ENCODE measurements around the gene KRT23. TPM values are rescaled to one million over a fixed set of nuclear protein-coding genes. Genes with fewer than 3 reads are reported as not detected.

Gene KRT23
- polyA plus RNA-seq, 1 donor = 0.23 TPM

DNA sequence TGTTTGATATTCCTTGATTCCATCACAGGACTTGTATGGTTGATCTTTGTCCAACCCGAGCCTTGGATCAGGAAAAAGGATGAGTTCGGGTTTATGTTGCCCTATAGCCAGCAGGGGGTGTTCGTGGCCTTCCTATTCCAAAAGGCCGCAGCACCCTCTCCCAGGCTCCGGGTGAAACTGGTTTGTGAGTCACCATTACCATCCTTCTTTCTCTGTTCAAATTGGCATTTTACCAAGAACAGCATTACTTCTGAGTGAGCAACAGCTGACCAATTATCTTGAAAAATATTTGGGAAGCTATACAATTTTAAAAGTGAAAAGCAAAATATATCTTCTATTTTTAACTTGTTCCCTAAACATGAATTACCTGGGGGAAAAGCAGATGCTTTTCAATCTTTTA lies 28.1 kb downstream of the KRT23 start:
- peak; percentile 75 for DNase-seq

DNA sequence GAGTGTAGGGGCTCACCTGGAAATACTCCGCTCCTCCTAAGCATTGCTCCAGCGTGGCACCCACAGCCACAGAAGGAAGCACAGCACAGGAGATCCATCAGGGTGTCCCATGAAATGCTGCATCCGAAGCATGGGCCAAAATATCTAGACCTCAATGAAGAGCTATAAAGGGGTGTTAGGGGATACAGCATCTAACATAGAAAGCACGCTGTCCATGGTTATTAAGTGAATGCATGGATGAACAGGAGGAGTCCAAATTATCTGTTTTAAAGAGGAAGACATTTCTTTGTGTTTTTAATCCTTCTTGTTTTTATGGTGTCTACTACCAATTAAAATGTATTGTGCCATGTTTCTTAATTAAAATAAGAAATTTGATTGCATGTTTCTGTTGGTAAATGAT lies 30.8 kb downstream of the KRT23 start:
- DNase-seq = no peak

DNA sequence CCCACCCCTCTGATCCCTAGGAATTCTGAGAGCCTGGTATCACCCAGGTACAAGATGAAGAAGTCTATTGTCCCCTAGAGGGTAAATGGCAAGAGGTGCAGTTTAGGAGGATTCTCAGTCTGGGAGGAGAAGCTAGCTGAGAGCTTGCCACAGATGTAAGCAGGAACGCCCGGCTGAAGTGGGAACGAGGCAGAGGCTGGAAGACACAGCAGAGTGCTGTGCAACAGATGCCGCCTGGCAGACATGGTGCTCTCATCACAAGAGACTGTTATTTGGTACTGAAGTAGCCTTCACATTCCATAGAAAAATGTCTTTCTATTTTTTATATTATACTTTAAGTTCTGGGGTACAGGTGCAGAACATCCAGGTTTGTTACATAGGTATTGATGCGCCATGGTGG lies 32.1 kb downstream of the KRT23 start:
- DNase-seq = no peak

DNA sequence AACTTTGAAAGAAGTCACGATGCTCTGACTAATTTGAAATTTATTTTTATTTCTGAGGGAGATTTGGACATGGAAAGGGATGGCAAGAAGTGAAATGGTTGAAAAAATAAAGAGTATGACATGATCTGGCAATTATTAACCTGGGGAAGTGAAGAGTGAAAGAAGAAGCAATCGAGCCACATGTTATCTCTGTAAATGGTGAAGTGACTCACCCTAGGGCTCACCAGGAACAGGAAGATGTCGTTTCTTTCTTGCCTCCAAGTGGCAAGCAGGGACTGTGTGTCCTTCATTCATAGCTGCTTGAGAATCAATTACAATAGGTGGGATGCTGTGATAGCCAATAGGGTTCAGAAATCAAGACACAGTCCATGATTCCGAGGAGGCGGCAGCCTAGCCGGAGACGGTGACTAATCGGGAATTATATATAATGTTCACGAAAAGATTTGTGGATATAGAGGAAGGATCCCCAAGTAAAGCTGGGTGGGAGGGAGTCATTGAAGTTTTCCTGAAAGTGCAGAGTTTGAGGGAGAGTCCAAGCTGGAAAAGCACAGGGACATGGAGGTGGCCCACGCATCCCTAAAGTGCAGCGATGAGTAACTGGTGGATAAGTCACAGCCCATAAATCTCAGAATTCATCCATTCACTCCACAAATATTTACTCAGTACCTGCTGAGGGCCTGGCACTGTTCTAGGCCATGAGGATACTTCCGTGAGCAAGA lies 34.2 kb downstream of the KRT23 start:
- no peak for DNase-seq

DNA sequence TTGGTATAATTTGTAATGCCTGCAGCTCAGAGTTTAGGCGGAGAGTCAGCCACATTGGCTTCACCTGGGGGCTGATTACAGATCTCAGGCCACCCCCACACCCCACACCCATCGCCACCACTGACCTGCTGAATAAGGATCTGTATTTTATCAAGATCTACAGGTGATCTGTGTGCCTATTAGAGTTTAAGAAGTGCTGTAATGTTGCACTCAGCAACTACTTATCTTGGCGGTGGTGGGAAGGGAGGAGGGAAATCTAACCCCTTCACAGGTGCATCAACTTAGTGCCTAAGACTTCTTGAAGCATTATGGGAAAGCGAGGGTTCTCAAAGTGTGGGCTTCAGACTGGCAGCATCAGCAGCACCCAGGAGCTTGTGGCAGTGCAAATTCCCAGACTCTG lies 34.9 kb downstream of the KRT23 start:
- DNase-seq = no peak

DNA sequence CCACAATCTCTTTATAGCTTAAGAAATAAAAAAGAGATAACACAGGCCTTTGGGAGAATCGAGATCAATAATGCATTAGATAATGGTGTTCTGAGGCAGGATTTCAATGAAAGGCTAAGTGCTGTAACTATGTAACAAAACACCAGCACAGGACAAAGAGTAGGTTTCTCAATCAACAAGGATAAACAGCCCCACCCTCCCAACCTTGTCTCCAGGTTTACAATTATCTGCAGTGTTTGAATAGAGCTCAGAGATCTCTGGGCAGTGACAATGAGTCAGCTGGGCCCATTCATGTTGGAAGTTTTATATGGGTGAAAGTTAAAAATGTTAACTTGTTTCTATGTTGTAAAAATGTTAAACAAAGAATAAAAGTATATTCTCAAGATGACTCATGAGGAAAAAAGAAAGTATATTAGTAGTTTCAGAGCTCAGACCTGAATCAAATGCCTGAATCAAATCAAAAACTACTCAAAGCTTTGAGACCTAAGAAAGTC lies 35.4 kb downstream of the KRT23 start:
- DNase-seq = no peak

DNA sequence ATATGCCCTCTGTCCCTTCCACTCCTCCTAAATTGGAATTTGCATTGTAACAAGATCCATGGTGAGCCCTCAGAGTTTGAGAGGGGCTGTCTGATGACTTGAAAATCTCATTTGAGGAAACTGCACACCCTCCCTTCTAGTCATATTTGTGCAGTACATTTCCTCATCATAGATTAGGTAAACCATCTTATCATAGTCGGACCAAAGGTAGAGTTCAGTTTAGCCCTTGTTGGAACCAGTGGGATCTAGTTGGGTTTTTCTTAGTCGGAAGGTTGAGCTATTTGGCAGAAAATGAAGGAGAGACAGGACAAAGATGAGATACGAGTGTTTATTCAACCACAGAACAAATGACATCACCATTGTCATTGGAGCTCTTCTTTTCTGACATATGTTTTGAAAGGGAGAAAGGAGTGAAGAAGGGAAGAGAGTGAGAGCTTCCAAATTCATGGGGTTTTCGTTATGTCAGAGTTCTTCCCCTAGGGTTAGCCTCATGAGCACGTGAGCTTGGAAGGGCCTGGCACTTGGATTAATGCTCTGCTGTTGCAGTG lies 36.6 kb downstream of the KRT23 start:
- DNase-seq = no peak

DNA sequence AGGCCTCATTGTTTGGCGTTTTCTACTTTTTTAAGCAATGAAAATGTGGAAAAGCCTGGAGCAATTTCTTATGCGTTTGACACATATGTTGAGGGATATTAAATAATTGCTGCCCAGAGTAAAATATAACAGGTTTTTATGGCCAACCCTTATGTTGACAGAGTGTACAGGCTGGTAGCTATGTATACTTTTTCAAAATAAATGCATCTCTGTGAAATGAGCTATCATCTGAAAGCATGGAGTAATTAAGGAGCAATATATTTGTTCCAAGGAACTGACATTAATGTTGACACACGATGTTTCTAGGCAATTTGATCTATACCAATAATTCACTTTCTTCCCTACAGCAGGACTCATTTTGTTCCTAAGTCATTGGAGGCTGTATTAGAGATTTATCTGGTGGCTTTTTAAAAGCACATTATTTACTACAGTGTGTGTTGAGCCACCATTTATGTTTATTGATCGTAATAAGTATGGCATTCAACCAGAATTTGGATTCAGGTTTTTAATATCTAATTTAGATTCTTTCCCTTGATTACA lies 40.5 kb downstream of the KRT23 start:
- DNase-seq = no peak

DNA sequence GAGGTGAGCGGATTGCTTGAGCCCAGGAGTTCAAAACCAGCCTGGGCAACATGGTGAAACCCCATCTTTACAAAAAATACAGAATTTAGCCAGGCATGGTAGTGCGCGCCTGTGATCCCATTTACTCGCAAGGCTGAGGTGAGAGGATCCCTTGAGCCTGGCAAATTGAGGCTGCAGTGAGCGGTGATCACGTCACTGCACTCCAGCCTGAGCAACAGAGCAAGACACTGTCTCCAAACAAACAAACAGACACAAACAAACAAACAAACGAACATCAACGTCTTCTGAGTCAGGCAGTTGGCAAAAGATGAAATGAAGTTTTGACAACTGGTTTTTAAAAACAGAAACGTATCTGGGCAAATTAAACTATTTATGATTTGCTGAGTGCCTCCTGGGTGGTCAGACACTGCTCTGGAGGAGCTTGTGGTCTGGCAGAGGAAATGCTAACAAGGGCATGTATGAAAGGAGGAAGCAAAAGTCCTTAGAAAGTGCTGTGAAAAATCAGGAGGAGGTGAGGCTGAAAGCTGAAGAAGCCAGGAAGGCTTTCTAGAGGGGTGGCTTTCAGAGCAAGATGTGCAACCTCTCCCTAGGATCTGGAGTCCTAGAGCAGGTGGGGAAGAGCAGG lies 42.2 kb downstream of the KRT23 start:
- no peak for DNase-seq

DNA sequence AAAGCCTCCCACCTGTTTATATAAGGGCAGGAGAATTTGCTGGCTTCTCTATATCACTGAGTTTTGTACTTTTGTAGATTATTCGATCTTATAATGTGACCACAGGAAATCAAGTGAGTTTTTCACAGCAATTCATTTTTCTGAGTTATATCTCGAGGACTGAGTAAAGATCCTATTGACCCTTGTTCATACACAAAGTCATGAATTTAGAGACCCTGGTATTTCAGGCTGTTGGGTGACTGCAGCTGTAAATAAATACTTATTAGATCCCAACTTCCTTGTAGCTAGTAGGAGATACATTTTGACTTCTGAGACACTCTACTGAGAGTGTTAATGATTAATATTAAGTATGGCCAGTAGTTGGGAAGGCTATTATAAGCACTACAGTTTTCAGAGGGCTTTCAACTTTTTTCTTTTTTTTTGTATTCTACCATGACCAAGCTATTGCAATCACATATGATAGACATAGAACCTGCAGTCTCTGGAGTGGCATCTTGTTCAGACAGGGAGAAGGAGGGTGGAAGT lies 49.2 kb downstream of the KRT23 start:
- DNase-seq = no peak

DNA sequence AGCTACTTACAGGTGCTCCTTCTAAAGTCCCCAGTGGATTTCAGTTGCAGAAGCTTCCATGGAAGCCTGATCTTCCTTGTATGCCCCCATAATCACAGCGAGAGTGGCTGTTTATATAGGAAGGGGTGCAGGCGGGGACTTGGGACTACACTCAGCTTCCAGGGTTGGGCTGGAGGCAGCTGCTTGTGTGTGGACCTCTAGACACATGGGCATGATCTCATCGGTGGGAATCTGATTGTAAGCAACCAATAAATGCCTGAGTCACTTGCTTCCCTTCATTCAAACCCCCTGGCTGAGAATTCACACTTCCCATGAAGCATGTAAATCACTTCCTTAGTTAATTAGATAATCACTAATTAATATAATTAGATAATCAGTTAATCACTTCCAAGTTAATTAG lies 51.4 kb downstream of the KRT23 start:
- no peak for DNase-seq

DNA sequence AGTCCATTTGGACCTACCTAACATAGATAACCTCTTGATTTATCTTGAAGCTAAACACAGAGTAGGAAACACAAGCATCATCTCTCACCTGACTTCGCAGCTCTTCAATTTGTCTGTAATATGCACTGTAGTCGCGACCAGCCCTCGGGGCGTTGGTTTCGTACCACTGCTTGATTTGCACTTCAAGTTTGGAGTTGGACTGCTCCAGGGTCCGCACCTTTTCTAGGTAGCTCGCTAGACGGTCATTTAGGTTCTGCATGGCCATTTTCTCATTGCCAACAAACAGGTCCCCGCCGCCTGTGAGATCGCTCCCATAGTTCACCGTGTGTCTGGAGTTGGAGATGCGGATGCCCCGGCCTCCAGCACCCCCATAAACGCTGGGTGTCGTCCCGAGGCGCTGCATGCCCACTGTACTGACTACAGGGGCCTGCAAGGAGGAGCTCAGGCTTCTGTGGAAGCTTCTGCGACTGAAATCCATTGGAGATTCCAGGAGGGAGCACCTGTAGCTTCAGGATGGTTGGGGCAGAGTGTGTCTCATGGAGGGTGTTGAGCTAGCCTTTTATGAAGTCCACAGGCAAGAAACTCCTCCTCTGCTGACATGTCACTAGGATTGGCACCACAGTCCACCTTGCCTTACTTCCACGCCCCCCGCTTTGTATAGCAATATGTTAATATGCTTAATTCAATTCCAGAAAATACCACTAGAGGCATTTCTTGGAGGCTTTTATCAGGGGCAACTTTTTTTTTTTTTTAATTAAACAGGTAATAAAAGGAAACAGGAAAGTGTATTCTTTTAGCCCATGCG lies 52.5 kb downstream of the KRT23 start, which contains the start of gene KRT20:
TSS of gene KRT20 (minus strand) at position 535 of the 805 bp plus-strand sequence. CDS start at position 478, 57 bp downstream.
- no peak for DNase-seq

DNA sequence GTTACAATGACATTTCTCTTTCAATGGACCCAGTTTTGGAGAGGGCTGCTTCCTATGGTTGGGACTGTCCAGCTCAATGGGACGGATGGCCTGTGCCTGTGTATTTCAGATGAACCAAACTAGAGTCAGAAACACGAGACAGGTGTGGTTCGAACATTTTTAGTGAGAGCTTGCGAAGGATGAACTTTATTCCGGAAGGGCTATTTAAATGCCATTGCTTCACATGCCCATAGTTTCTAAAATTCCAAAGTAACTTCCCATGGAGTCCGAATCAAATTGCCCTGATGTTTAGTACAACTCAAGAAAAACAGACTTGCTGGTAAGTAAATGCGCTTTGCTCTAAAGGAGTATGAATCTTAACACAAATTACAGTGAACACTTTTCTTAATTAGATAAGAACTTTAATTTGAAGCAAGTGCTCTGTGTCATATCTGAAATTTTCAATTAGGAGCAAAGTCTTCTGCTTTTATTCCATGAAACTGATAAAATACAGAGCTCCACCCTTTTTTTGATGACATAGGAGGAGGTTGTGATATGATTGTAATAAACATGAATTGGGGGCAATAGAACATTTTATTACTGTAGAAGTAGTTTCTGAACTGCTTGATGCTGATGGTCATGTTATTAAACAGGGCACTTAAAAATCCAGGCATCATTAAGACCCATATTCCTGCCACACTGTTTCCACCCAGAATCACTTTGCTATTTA lies 53.7 kb downstream of the KRT23 start:
- DNase-seq = no peak

DNA sequence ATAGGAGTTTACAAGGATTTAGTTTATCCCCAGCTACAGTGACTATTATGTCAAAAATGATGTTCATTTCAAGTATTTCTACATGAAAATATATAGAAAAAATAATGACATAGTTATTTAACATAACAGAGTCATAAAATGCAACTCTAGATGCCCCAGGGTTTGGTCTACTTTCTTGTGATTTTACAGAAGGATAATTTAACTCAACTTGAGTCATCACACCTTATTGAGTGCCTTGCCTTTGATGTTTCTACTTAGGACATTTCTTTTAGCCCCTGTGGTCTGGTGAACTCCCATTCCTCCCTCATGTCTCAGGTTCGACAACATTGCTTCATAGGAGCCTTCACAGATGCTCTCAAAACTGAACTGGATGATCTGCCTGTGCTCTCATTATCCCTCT lies 54.4 kb downstream of the KRT23 start:
- no peak for DNase-seq

DNA sequence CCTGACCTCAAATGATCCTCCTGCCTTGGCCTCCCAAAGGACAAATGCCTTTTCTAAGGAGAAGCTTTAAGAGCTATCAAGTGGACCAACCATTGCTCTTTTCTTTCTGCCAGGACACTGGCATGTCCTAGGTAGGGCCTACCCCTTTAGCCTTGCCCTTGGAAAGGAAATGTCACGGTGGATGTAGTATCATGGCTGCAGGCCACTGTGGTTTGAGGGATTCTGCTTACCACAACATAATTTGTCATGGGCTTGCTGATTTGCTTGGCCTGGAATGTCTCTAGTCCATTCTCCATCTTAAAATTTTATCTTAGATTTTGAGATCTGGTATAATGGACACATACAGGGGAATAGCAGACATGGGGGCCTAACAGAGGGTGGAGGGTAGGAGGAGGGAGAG lies 58.4 kb downstream of the KRT23 start:
- DNase-seq = no peak

DNA sequence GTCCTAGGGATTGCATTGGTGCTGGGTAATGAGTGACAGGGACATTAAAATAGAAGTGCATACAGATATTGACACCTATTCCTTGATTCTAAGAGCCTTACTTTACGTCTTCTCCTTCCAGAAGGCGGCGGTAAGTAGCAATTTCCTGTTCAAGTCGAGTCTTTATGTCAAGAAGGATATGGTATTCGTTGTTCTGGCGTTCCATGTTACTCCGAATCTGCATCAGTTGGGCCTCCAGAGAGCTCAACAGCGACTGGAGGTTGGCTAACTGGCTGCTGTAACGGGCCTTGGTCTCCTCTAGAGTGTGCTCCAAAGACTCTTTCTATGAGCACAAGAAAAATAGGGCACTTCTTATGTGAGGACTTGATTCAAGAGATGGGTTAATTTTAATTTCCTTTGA lies 59.4 kb downstream of the KRT23 start:
- DNase-seq = no peak

DNA sequence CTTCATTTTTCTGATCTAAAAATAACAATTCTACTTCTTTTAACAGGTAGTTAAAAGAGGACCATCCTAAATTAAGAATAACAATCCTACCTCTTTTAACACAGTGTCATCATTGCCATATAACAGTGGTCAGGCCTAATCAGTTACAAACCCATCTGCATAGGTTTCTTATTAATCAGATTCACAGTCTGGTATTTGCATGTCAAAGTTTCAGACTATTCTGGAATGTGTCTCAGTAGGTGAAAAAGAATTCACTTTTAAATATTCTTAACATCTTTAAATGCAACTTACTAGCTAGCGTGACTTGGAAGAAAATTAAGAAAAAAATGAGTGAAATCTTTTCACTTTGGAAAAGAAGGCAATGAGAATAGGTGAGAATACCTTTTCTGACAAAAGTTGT lies 63.6 kb downstream of the KRT23 start:
- no peak for DNase-seq

DNA sequence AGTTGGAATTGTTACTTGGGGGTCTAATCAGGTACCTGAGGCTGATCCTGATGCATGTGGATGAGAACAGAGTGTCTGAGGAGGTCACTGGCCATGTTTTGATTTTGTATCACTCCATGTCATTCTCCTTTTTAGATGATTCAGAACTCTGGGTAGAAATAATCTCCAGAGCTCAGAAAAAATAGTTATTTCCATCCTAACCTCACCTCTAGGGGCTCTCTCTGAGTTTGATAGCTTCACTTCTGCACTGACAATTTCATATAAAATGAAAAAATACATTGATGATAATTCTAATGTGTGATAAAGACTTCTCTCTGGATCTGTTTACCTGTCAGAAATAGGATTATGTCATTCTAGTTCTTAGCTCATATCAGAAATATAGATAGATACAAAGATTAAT lies 64.2 kb downstream of the KRT23 start:
- DNase-seq = no peak
